NCI-H526 treated with DMSO at 0.1 percent for 48 hours (cell line): ENCODE measurements around the gene FIBP.

Experiments
- DNase-seq: peaks from one replicate; lab custom pipeline; 2025; lab: John Stamatoyannopoulos, UW

Gene FIBP

GRCh38 chr11:65888163-65888814, at the start of gene FIBP:
Gene FIBP (minus strand): TSS chr11:65888471. CDS start chr11:65888418, 53 bp downstream.
- DNase-seq = peak; percentile 94

- no peak for DNase-seq
These were observed 49.5 kb upstream of the FIBP start for GRCh38 chr11:65937766-65938165.

- DNase-seq = no peak
These were observed 45.7 kb upstream of the FIBP start for GRCh38 chr11:65934014-65934413.

GRCh38 chr11:65932558-65932919, 44.3 kb upstream of the FIBP start:
- DNase-seq = no peak

- DNase-seq = no peak
These were observed 43.7 kb upstream of the FIBP start for GRCh38 chr11:65931773-65932557.

GRCh38 chr11:65928667-65929066, 40.4 kb upstream of the FIBP start:
- no peak for DNase-seq

- no peak for DNase-seq
These were observed 39.7 kb upstream of the FIBP start for GRCh38 chr11:65927904-65928397.

GRCh38 chr11:65925397-65925796, 37.1 kb upstream of the FIBP start:
- DNase-seq = no peak

- no peak for DNase-seq
These were observed 34.3 kb upstream of the FIBP start for GRCh38 chr11:65922565-65922964.

- DNase-seq = no peak
These were observed 33.6 kb upstream of the FIBP start for GRCh38 chr11:65921876-65922275.

GRCh38 chr11:65921033-65921555, 32.8 kb upstream of the FIBP start:
- DNase-seq = no peak

- no peak for DNase-seq
These were observed 32.1 kb upstream of the FIBP start for GRCh38 chr11:65920372-65920802.

- DNase-seq = no peak
These were observed 31.5 kb upstream of the FIBP start for GRCh38 chr11:65919573-65920371.

- peak; percentile 98 for DNase-seq
These were observed 30.9 kb upstream of the FIBP start, which contains the start of gene DRAP1 for GRCh38 chr11:65919141-65919572. Gene DRAP1 (plus strand): TSS chr11:65919426. CDS start chr11:65919502, 76 bp downstream.

- no peak for DNase-seq
These were observed 30.2 kb upstream of the FIBP start, which contains the start of gene C11orf68 for GRCh38 chr11:65918211-65919140. Gene C11orf68 (minus strand): TSS chr11:65919062. CDS start chr11:65919031, 31 bp downstream.

GRCh38 chr11:65917434-65918210, 29.4 kb upstream of the FIBP start:
- DNase-seq = no peak

- no peak for DNase-seq
These were observed 28.8 kb upstream of the FIBP start for GRCh38 chr11:65917077-65917433.

GRCh38 chr11:65916391-65916790, 28.1 kb upstream of the FIBP start:
- no peak for DNase-seq

GRCh38 chr11:65915821-65916251, 27.6 kb upstream of the FIBP start:
- DNase-seq = no peak
